HepG2 (cell line): ENCODE data around the gene GPR143.

Experiments
- CBX1 ChIP-seq: IDR thresholded peaks from one replicate; pipeline ENCODE4 v1.6.1; 2016; ENCODE audit warnings: antibody characterized with exemption, low read depth
- FOXM1 ChIP-seq: sonication (generic); formaldehyde crosslinking; IDR thresholded peaks from 2 replicates; pipeline ENCODE4 v1.5.0; 2020; ENCODE audit warnings: missing genetic modification reagents
- GPN1 ChIP-seq: sonication (generic); formaldehyde crosslinking; IDR thresholded peaks from 2 replicates; pipeline ENCODE4 v1.5.1; 2020; ENCODE audit warnings: missing genetic modification reagents, borderline replicate concordance
- KAT7 ChIP-seq: IDR thresholded peaks from 2 replicates; pipeline ENCODE4 v1.6.1; 2018; ENCODE audit warnings: borderline replicate concordance, missing compliant biosample characterization
- POLR2A ChIP-seq, 2 experiments: IDR thresholded peaks; 2 replicates each; pipeline ENCODE4 v1.6.1; 2011; ENCODE audit warnings: low read depth in 2 of 2, low read length in 2 of 2, mild to moderate bottlenecking in 1 of 2, moderate library complexity in 1 of 2; ENCODE audit not compliant: insufficient read depth in 1 of 2
- REPIN1 ChIP-seq: sonication (generic); formaldehyde crosslinking; IDR thresholded peaks from 2 replicates; pipeline ENCODE4 v1.8.0; 2022; ENCODE audit warnings: missing genetic modification reagents, low read depth, mild to moderate bottlenecking, borderline replicate concordance
- SUZ12 ChIP-seq: fragments of 150-350 bp; IDR thresholded peaks from 2 replicates; pipeline ENCODE4 v1.6.1; 2014; ENCODE audit warnings: low read depth, low read length
- TCF7L2 ChIP-seq: IDR thresholded peaks from 2 replicates; pipeline ENCODE4 v1.6.1; 2011; ENCODE audit warnings: mild to moderate bottlenecking, low read depth, low read length, moderate library complexity
- THAP7 ChIP-seq: sonication (generic); formaldehyde crosslinking; IDR thresholded peaks from 2 replicates; pipeline ENCODE4 v1.8.1; 2023; ENCODE audit warnings: mild to moderate bottlenecking, missing genetic modification reagents
- ZNF331 ChIP-seq: sonication (generic); formaldehyde crosslinking; IDR thresholded peaks from 2 replicates; pipeline ENCODE4 v1.4.0; 2020; ENCODE audit warnings: missing genetic modification reagents
- TF ChIP-seq, protein P1 (sequence below): sonication (generic); formaldehyde crosslinking; IDR thresholded peaks from 2 replicates; pipeline ENCODE4 v1.4.0; 2020; ENCODE audit warnings: missing genetic modification reagents, borderline replicate concordance

GRCh38 chrX:9765072-9765736, 443 bp downstream of the GPR143 start:
- TF ChIP-seq CBX1 (no peak), POLR2A (IDR thresholded peaks at IDR 0.05; ENCODE audit: insufficient read depth in 1 of 2, low read depth in 2 of 2, low read length in 2 of 2) (no peak), THAP7 (CRISPR knock-in tag) (no peak), TCF7L2 (no peak), REPIN1 (no peak), GPN1 (CRISPR knock-in tag) (no peak), SUZ12 (no peak), KAT7 (CRISPR knock-in tag) (no peak), FOXM1 (no peak), ZNF331 (CRISPR knock-in tag) (no peak)
- TF ChIP-seq, protein P1, sequence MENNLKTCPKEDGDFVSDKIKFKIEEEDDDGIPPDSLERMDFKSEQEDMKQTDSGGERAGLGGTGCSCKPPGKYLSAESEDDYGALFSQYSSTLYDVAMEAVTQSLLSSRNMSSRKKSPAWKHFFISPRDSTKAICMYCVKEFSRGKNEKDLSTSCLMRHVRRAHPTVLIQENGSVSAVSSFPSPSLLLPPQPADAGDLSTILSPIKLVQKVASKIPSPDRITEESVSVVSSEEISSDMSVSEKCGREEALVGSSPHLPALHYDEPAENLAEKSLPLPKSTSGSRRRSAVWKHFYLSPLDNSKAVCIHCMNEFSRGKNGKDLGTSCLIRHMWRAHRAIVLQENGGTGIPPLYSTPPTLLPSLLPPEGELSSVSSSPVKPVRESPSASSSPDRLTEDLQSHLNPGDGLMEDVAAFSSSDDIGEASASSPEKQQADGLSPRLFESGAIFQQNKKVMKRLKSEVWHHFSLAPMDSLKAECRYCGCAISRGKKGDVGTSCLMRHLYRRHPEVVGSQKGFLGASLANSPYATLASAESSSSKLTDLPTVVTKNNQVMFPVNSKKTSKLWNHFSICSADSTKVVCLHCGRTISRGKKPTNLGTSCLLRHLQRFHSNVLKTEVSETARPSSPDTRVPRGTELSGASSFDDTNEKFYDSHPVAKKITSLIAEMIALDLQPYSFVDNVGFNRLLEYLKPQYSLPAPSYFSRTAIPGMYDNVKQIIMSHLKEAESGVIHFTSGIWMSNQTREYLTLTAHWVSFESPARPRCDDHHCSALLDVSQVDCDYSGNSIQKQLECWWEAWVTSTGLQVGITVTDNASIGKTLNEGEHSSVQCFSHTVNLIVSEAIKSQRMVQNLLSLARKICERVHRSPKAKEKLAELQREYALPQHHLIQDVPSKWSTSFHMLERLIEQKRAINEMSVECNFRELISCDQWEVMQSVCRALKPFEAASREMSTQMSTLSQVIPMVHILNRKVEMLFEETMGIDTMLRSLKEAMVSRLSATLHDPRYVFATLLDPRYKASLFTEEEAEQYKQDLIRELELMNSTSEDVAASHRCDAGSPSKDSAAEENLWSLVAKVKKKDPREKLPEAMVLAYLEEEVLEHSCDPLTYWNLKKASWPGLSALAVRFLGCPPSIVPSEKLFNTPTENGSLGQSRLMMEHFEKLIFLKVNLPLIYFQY (CRISPR knock-in tag) = no peak
